Measurements from ENCODE around the gene CDC27. TPM values are rescaled to one million over a fixed set of nuclear protein-coding genes. Genes with fewer than 3 reads are reported as not detected.

The CDC27 gene
- polyA plus RNA-seq, 1 experiment, result 65.3 TPM

- Histone ChIP-seq H3K36me3 (ENCODE audit: control insufficient read depth, insufficient read depth, low read length) (no peaks in the 10 kb centered on the region), H3K4me3 (ENCODE audit: low read depth, low read length) (no peak overlapping the region), H3K27me3 (ENCODE audit: control insufficient read depth, insufficient read depth, low read length) (no peaks in the 10 kb centered on the region)
- no peak for TF ChIP-seq CTCF (IDR thresholded peaks at IDR 0.05; ENCODE audit: insufficient read depth, low read depth, low read length)
- no peak for DNase-seq (ENCODE audit: low read depth)
- ChIA-PET POLR2A (no interaction called here), CTCF (interaction anchor here (2.8 kb wide), 1 partner anchor 83 kb away, joined by 10 read pairs; no protein-coding TSS in a partner anchor)
These were observed 43.4 kb upstream of the CDC27 start for GRCh38 chr17:47232465-47232864.

GRCh38 chr17:47231866-47232265 is 42.8 kb upstream of the CDC27 start:
- TF ChIP-seq CTCF (IDR thresholded peaks at IDR 0.05; ENCODE audit: insufficient read depth, low read depth, low read length), result no peak

GRCh38 chr17:47231334-47231733 is 42.2 kb upstream of the CDC27 start:
- Histone ChIP-seq H3K36me3 (ENCODE audit: control insufficient read depth, insufficient read depth, low read length) (no peaks in the 10 kb centered on the region), H3K27me3 (ENCODE audit: control insufficient read depth, insufficient read depth, low read length) (no peaks in the 10 kb centered on the region), H3K4me3 (ENCODE audit: low read depth, low read length) (no peak overlapping the region)
- TF ChIP-seq CTCF (IDR thresholded peaks at IDR 0.05; ENCODE audit: insufficient read depth, low read depth, low read length), result no peak
- POLR2A ChIA-PET, result no interaction called here
- CTCF ChIA-PET, result interaction anchor here (0.6 to 2.8 kb wide), 4 partner anchors 35 to 84 kb away, joined by 3 to 10 read pairs (median 5); no protein-coding TSS in a partner anchor
- no peak for DNase-seq (ENCODE audit: low read depth)

More at GRCh38 chr17:47231866-47232265, 42.8 kb upstream of the CDC27 start:
- Histone ChIP-seq H3K4me3 (ENCODE audit: low read depth, low read length) (no peak overlapping the region), H3K27me3 (ENCODE audit: control insufficient read depth, insufficient read depth, low read length) (no peaks in the 10 kb centered on the region), H3K36me3 (ENCODE audit: control insufficient read depth, insufficient read depth, low read length) (no peaks in the 10 kb centered on the region)
- CTCF ChIA-PET, result interaction anchor here (0.6 to 2.8 kb wide), 2 partner anchors 35 to 84 kb away, joined by 3 to 10 read pairs; no protein-coding TSS in a partner anchor
- POLR2A ChIA-PET, result no interaction called here
- no peak for DNase-seq (ENCODE audit: low read depth)

GRCh38 chr17:47230864-47231263 is 41.8 kb upstream of the CDC27 start:
- H3K36me3 ChIP-seq (ENCODE audit: control insufficient read depth, insufficient read depth, low read length), result no peaks in the 10 kb centered on the region
- POLR2A ChIA-PET, result no interaction called here

More at GRCh38 chr17:47230864-47231263, 41.8 kb upstream of the CDC27 start:
- Histone ChIP-seq H3K27me3 (ENCODE audit: control insufficient read depth, insufficient read depth, low read length) (no peaks in the 10 kb centered on the region), H3K4me3 (ENCODE audit: low read depth, low read length) (no peak overlapping the region)
- CTCF ChIA-PET, result interaction anchor here (0.7 to 2.2 kb wide), 15 partner anchors 8 to 385 kb away, joined by 3 to 26 read pairs (median 4); no protein-coding TSS in a partner anchor
- DNase-seq (ENCODE audit: low read depth), result no peak
- TF ChIP-seq CTCF (IDR thresholded peaks at IDR 0.05; ENCODE audit: insufficient read depth, low read depth, low read length), result no peak

Measured in BJ (cell line).